ENCODE results near the gene TRAK1.
A peak's percentile ranks its signal among the peaks of the same experiment; 100 is the strongest.

TRAK1 gene

DNA sequence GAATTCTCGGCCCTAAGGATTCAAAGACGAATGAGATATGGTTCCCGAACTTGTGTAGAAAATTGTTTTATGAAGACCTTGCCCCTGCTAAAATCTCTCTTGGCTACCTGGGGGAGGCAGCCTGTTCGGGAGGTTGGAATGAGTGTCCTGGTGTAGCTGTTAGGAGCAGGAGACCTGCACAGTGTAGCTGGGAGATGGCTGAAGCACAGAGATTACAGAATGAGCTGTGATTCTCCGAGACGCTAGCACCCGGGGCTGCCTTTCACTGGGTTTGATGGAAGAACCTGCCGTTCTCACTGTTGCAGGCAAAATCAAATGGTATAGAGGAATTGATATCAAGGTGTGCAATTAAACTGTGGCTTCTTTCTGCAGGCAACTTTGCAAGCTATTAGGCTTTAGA, 68.0 kb downstream of the TRAK1 start:
- DNase-seq: no peak

GRCh38 chr3:42159706-42160472, 68.7 kb downstream of the TRAK1 start:
- DNase-seq: peak; percentile 67

GRCh38 chr3:42161050-42161935, 70.1 kb downstream of the TRAK1 start:
- no peak for DNase-seq

DNA sequence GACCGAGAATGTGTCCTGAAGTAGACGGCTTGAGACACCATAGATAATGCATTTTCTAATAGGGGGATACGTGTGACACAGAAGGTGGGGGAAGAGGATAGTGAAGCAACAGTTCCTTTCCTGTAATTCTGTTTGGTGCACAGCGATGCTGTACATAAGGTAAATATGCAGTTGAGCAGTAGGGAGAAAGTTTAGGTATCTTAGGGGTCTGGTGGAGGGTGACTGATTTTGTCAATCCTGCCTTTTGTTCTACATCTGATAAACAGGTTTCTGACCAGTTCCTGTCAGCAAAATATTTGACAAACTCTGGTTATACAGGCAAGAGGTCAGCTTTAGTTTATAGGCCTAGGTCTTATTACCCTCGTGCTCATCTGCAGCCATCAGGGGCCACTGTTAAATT, 71.3 kb downstream of the TRAK1 start:
- DNase-seq: no peak

DNA sequence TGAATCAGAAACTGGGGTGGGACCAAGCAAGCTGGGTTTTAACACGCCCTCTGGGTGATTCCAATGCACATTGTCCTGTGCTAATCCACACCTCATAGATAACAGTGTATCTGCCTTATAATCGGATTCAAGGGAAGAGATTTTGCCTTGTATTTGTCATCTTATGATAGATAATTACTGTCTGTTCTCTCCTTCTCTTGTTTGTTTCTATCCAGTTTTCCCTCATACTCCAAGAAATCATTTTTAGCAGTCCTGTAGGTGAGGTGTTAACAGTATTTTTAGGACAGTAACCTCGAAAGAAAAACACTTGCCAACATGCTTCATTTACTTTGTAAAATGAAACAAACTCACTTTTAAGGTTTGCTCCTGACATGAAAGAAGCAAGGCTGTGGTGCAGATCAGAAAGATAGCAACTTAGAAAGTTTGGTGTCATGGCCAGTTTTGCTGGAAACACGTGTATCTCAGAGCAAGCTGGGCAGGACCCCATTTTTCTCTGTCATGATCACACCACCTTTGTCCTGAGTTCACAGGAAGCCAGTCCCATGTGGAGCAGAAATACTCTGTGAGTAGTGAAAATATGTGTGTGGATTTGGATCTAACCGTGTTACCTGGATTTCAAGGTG, 72.6 kb downstream of the TRAK1 start:
- no peak for DNase-seq

GRCh38 chr3:42164656-42165055, 73.5 kb downstream of the TRAK1 start:
- DNase-seq: no peak

- DNase-seq: peak; percentile 69
These were observed 74.1 kb downstream of the TRAK1 start for GRCh38 chr3:42165211-42165610.

DNA sequence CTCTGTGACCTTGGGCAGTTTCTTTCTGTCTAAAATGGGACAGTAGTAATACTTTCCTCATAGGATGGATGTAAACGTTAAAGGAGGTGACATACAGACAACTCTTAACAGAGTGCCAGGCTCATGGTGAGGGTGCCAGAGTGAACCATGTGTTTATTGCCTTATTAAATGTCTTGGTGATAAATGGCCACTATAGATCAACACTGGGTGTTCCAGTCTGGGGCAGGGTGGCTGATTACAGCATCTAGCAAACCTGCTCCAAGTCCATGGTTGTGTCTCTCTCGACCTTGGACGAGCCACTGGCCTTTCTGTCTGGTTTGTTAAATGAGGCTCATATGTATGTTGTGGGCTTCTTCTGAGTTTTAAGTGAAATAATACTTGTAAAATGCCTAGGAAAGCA, 75.1 kb downstream of the TRAK1 start:
- no peak for DNase-seq

- DNase-seq: no peak
These were observed 75.6 kb downstream of the TRAK1 start for GRCh38 chr3:42166662-42167300.

- no peak for DNase-seq
These were observed 78.5 kb downstream of the TRAK1 start for GRCh38 chr3:42169579-42170120.

- DNase-seq: no peak
These were observed 81.0 kb downstream of the TRAK1 start for GRCh38 chr3:42172047-42172654.

GRCh38 chr3:42173307-42173706, 82.2 kb downstream of the TRAK1 start:
- no peak for DNase-seq

GRCh38 chr3:42174679-42175385, 83.7 kb downstream of the TRAK1 start:
- DNase-seq: no peak

- DNase-seq: peak; percentile 84
These were observed 84.5 kb downstream of the TRAK1 start for GRCh38 chr3:42175386-42176240.

GRCh38 chr3:42176242-42177034, 85.3 kb downstream of the TRAK1 start:
- no peak for DNase-seq

DNA sequence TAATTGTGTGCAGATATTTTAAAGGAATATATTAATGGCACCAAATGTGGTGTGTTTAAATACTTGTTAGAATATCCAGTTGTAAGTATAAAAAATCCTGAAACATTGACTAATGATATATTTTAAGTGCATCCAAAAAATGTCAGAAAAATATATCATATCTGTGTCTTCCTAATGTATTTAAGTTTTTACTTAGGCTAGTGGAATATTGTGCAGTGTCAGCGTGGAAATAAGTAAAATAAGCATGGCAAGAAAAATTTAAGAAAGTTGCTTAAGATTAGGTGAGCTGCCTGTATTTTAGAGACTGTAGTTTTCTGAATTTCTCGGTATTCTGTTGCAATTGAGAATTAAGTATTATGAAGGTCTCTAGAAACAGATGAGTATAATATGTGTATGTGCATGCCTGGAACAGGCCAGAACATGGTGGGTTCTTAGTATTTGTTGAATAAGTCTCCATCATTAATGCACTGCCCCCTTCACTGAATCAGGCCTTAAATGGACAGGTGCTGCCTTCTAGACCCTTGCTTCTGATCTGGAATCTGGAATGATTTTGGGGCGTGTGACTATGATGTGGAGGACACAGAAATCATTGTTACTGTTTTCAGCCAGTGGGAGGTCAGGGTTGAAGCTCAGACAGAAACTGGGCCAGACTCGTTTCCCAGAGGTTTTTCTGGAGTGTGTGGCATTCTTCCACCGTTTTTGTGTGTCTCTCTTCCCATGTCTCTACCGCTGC, 86.1 kb downstream of the TRAK1 start:
- no peak for DNase-seq

- no peak for DNase-seq
These were observed 86.6 kb downstream of the TRAK1 start for GRCh38 chr3:42177801-42178150.

GRCh38 chr3:42179110-42179725, 88.1 kb downstream of the TRAK1 start:
- peak; percentile 72 for DNase-seq

DNA sequence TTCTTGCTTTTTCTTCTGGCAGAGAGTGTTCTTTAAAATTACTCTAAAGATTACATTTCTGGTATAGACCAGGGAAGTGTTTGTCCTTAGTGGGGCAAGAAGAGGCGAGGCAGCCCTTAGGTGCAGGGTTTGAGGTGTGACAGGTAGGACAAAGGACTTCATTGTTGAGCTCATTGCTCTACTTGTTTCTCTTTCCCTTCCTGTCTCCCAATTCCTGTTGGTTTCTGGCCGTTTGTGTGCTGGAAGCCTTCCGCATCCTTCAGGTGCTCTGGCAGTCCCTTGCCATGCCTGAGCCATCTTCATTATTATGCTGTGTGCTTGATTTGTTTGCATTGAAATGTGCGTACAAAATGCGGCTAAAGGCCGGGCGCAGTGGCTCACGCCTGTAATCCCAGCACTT, 89.7 kb downstream of the TRAK1 start:
- no peak for DNase-seq
